NK-92 (cell line): ENCODE measurements around the gene HMCN1.

Experiments
- DNase-seq: peaks from one replicate; lab custom pipeline; 2025; ENCODE audit not compliant: unreplicated experiment; lab: John Stamatoyannopoulos, UW

The HMCN1 gene

GRCh38 chr1:186002406-186002805, 268.2 kb downstream of the HMCN1 start:
- no peak for DNase-seq

GRCh38 chr1:186009039-186009737, 275.0 kb downstream of the HMCN1 start:
- DNase-seq: no peak

GRCh38 chr1:186014370-186015037, 280.3 kb downstream of the HMCN1 start:
- DNase-seq: no peak

- no peak for DNase-seq
Measured at GRCh38 chr1:186016856-186017255, 282.7 kb downstream of the HMCN1 start.

- no peak for DNase-seq
Measured at GRCh38 chr1:186022184-186022583, 288.0 kb downstream of the HMCN1 start.

GRCh38 chr1:186026946-186027345, 292.8 kb downstream of the HMCN1 start:
- no peak for DNase-seq

GRCh38 chr1:186027621-186028020, 293.4 kb downstream of the HMCN1 start:
- DNase-seq: no peak

GRCh38 chr1:186030453-186030852, 296.3 kb downstream of the HMCN1 start:
- no peak for DNase-seq

- DNase-seq: no peak
Measured at GRCh38 chr1:186033847-186034271, 299.7 kb downstream of the HMCN1 start.

- DNase-seq: no peak
Measured at GRCh38 chr1:186042230-186042629, 308.0 kb downstream of the HMCN1 start.

- DNase-seq: no peak
Measured at GRCh38 chr1:186043296-186043695, 309.1 kb downstream of the HMCN1 start.

- DNase-seq: no peak
Measured at GRCh38 chr1:186044079-186044685, 310.0 kb downstream of the HMCN1 start.

GRCh38 chr1:186046437-186047211, 312.4 kb downstream of the HMCN1 start:
- DNase-seq: no peak

GRCh38 chr1:186050360-186050759, 316.2 kb downstream of the HMCN1 start:
- no peak for DNase-seq

GRCh38 chr1:186054003-186054402, 319.8 kb downstream of the HMCN1 start:
- DNase-seq: no peak

GRCh38 chr1:186054932-186055331, 320.7 kb downstream of the HMCN1 start:
- DNase-seq: no peak

GRCh38 chr1:186055846-186056245, 321.7 kb downstream of the HMCN1 start:
- no peak for DNase-seq

GRCh38 chr1:186057086-186057485, 322.9 kb downstream of the HMCN1 start:
- DNase-seq: no peak

- no peak for DNase-seq
Measured at GRCh38 chr1:186059311-186059710, 325.1 kb downstream of the HMCN1 start.

- DNase-seq: no peak
Measured at GRCh38 chr1:186059752-186060151, 325.6 kb downstream of the HMCN1 start.

GRCh38 chr1:186060226-186060625, 326.0 kb downstream of the HMCN1 start:
- DNase-seq: no peak
